ENCODE measurements around the gene LY86.

DNA sequence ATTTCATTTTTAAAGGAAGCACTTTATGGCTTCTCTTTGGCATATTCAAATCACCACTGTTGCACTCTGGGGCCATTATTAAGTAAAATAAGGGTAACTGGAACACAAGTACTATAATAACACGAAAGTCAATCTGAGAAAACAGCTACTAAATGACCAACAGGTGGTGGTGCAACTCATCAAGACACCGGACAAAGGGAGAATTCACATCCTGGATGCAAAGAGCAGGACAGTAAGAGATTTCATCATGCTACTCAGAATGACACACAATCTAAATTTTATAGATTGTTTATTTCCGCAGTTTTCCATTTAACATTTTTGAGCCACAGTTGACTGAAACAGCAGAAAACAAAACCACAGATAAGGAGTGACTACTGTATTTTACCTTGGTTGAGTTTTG is 27.6 kb upstream of the LY86 start:
- TF ChIP-seq, protein P1, sequence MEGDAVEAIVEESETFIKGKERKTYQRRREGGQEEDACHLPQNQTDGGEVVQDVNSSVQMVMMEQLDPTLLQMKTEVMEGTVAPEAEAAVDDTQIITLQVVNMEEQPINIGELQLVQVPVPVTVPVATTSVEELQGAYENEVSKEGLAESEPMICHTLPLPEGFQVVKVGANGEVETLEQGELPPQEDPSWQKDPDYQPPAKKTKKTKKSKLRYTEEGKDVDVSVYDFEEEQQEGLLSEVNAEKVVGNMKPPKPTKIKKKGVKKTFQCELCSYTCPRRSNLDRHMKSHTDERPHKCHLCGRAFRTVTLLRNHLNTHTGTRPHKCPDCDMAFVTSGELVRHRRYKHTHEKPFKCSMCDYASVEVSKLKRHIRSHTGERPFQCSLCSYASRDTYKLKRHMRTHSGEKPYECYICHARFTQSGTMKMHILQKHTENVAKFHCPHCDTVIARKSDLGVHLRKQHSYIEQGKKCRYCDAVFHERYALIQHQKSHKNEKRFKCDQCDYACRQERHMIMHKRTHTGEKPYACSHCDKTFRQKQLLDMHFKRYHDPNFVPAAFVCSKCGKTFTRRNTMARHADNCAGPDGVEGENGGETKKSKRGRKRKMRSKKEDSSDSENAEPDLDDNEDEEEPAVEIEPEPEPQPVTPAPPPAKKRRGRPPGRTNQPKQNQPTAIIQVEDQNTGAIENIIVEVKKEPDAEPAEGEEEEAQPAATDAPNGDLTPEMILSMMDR (IDR thresholded peaks at IDR 0.05): no peak
- no peak for TF ChIP-seq POLR2A (IDR thresholded peaks at IDR 0.05)

Data from testis (tissue), 2 donors.